Parathyroid adenoma (tissue), 2 donors: ENCODE measurements around the gene B3GNT7.
"Not testable (repeated sequence)": the region's sequence is repeated elsewhere in the genome, so short reads cannot be mapped to it uniquely, and the experiment has no call there.

Source experiments
- H2AFZ ChIP-seq: fragments of 300-600 bp; sonication (generic); one replicate; pipeline ENCODE4 v1.7.0; 2017; ENCODE audit warnings: antibody characterized with exemption, mild to moderate bottlenecking
- H3K27ac ChIP-seq: fragments of 300-600 bp; sonication (generic); one replicate; pipeline ENCODE4 v1.7.0; 2017
- H3K27me3 ChIP-seq: fragments of 300-600 bp; sonication (generic); one replicate; pipeline ENCODE4 v1.7.0; 2017; ENCODE audit warnings: low read length; ENCODE audit not compliant: control insufficient read depth, insufficient read depth
- H3K36me3 ChIP-seq: fragments of 300-600 bp; sonication (generic); one replicate; pipeline ENCODE4 v1.7.0; 2017; ENCODE audit warnings: low read length; ENCODE audit not compliant: control insufficient read depth, insufficient read depth
- H3K4me1 ChIP-seq: fragments of 300-600 bp; sonication (generic); one replicate; pipeline ENCODE4 v1.7.0; 2017; ENCODE audit warnings: control low read depth
- H3K4me2 ChIP-seq: fragments of 300-600 bp; sonication (generic); one replicate; pipeline ENCODE4 v1.7.0; 2017; ENCODE audit warnings: low read length
- H3K4me3 ChIP-seq: fragments of 300-600 bp; sonication (generic); one replicate; pipeline ENCODE4 v1.7.0; 2017; ENCODE audit warnings: low read depth, low read length
- H3K79me2 ChIP-seq: fragments of 300-600 bp; sonication (generic); one replicate; pipeline ENCODE4 v1.7.0; 2017; ENCODE audit warnings: control low read depth
- H3K9ac ChIP-seq: fragments of 300-600 bp; sonication (generic); one replicate; pipeline ENCODE4 v1.7.0; 2017; ENCODE audit warnings: mild to moderate bottlenecking
- H3K9me3 ChIP-seq: fragments of 300-600 bp; sonication (generic); one replicate; pipeline ENCODE4 v1.7.0; 2017; ENCODE audit warnings: low read length; ENCODE audit not compliant: control insufficient read depth
- CTCF ChIP-seq: fragments of 300-600 bp; sonication (generic); IDR thresholded peaks from one replicate; pipeline ENCODE4 v1.7.0; 2017; ENCODE audit warnings: antibody characterized with exemption, mild to moderate bottlenecking
- donor health status: primary hyperparathyroidism.

B3GNT7 gene

GRCh38 chr2:231429152-231429551, 33.6 kb downstream of the B3GNT7 start:
- no peaks in the 10 kb centered on the region for H3K9me3 ChIP-seq
- H3K36me3 ChIP-seq: no peaks in the 10 kb centered on the region
- no peak overlapping the region for H3K4me2 ChIP-seq
- H3K27ac ChIP-seq: no peak overlapping the region
- H3K79me2 ChIP-seq: no peaks in the 10 kb centered on the region
- H2AFZ ChIP-seq: no peak overlapping the region
- no peak overlapping the region for H3K9ac ChIP-seq
- no peak for TF ChIP-seq CTCF
- no peaks in the 10 kb centered on the region for H3K4me1 ChIP-seq
- no peaks in the 10 kb centered on the region for H3K27me3 ChIP-seq
- no peak overlapping the region for H3K4me3 ChIP-seq

- no peak for TF ChIP-seq CTCF
- Histone ChIP-seq H3K9me3 (no peaks in the 10 kb centered on the region), H3K79me2 (no peaks in the 10 kb centered on the region), H3K4me3 (no peak overlapping the region), H3K9ac (no peak overlapping the region), H3K4me2 (no peak overlapping the region), H3K27ac (no peak overlapping the region), H3K4me1 (no peaks in the 10 kb centered on the region), H2AFZ (no peak overlapping the region), H3K36me3 (no peaks in the 10 kb centered on the region), H3K27me3 (no peaks in the 10 kb centered on the region)
Measured at GRCh38 chr2:231429901-231430300, 34.4 kb downstream of the B3GNT7 start.

- H3K79me2 ChIP-seq: not testable (repeated sequence)
Measured at GRCh38 chr2:231430437-231430836, 34.9 kb downstream of the B3GNT7 start.

GRCh38 chr2:231431606-231432005, 36.1 kb downstream of the B3GNT7 start:
- H3K27me3 ChIP-seq: no peaks in the 10 kb centered on the region
- H2AFZ ChIP-seq: no peak overlapping the region
- no peaks in the 10 kb centered on the region for H3K9me3 ChIP-seq
- no peaks in the 10 kb centered on the region for H3K79me2 ChIP-seq
- H3K4me1 ChIP-seq: no peaks in the 10 kb centered on the region
- H3K36me3 ChIP-seq: no peaks in the 10 kb centered on the region
- H3K27ac ChIP-seq: no peak overlapping the region
- H3K4me3 ChIP-seq: no peak overlapping the region
- H3K9ac ChIP-seq: no peak overlapping the region
- no peak overlapping the region for H3K4me2 ChIP-seq
- TF ChIP-seq CTCF: no peak

More at GRCh38 chr2:231430437-231430836, 34.9 kb downstream of the B3GNT7 start:
- H3K9me3 ChIP-seq, H3K4me1 ChIP-seq, H3K27me3 ChIP-seq, H3K4me2 ChIP-seq, H3K36me3 ChIP-seq, H3K4me3 ChIP-seq, H3K27ac ChIP-seq, H2AFZ ChIP-seq, H3K9ac ChIP-seq: not testable (repeated sequence)

GRCh38 chr2:231433990-231434389, 38.5 kb downstream of the B3GNT7 start:
- Histone ChIP-seq H3K4me3 (no peak overlapping the region), H3K79me2 (no peaks in the 10 kb centered on the region), H3K27me3 (no peaks in the 10 kb centered on the region), H3K9me3 (no peaks in the 10 kb centered on the region), H3K27ac (no peak overlapping the region), H2AFZ (no peak overlapping the region), H3K4me1 (no peaks in the 10 kb centered on the region), H3K9ac (no peak overlapping the region), H3K4me2 (no peak overlapping the region), H3K36me3 (no peaks in the 10 kb centered on the region)
- no peak for TF ChIP-seq CTCF
